ENCODE data around the gene ROS1.

DNA sequence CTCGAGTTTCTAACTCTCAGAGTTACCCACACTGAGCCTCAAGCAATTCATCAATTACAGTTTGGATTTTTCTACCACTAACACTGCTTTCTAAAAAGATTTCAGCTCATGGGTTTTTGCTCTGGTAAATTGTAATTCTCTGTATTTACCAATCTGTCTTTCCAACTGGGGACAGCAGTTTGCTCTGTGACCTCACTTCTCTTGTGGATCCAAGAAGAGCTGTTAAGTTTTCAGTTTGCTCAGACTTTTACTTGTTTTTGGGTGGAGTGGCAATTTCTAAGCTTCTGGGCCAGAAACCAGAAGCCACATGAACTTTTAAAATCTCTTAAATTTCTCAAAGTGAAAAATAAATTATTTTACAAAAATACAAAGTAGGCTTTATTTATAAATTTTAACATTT lies 74.2 kb downstream of the ROS1 start:
- TF ChIP-seq ZNF274 (IDR thresholded peaks at IDR 0.05; ENCODE audit: low read depth, low read length) (no peak), YY1 (IDR thresholded peaks at IDR 0.05; ENCODE audit: insufficient read depth, insufficient read length) (no peak), SUZ12 (IDR thresholded peaks at IDR 0.05; ENCODE audit: extremely low read depth, insufficient read depth, insufficient read length) (no peak)

Measured in NT2/D1 (cell line).